ENCODE data around the gene ARMH3.

Gene ARMH3

GRCh38 chr10:101848408-101848807, 207.6 kb downstream of the ARMH3 start:
- no peak for DNase-seq

- no peak for DNase-seq
Observed at GRCh38 chr10:101845893-101846292, 210.1 kb downstream of the ARMH3 start.

GRCh38 chr10:101843032-101844021, 212.6 kb downstream of the ARMH3 start, which contains the start of gene KCNIP2:
TSS of gene KCNIP2 (minus strand) at chr10:101843800. CDS start at chr10:101843568, 232 bp downstream.
- peak; percentile 66 to 67 for DNase-seq

- DNase-seq, result no peak
Observed at GRCh38 chr10:101841826-101842225, 214.1 kb downstream of the ARMH3 start.

GRCh38 chr10:101840741-101841453, 215.1 kb downstream of the ARMH3 start:
- peak; percentile 60 to 70 for DNase-seq

GRCh38 chr10:101840102-101840684, 215.8 kb downstream of the ARMH3 start:
- no peak for DNase-seq

- DNase-seq, result peak in 1 of 2 experiments; percentile 44
Observed at GRCh38 chr10:101839416-101840063, 216.4 kb downstream of the ARMH3 start.

- DNase-seq, result no peak
Observed at GRCh38 chr10:101839002-101839401, 217.0 kb downstream of the ARMH3 start.

- DNase-seq, result no peak
Observed at GRCh38 chr10:101838416-101838970, 217.5 kb downstream of the ARMH3 start.

GRCh38 chr10:101837748-101838147, 218.2 kb downstream of the ARMH3 start:
- no peak for DNase-seq

- no peak for DNase-seq
Observed at GRCh38 chr10:101835362-101835761, 220.6 kb downstream of the ARMH3 start.

- no peak for DNase-seq
Observed at GRCh38 chr10:101834341-101834740, 221.6 kb downstream of the ARMH3 start.

- DNase-seq, result no peak
Observed at GRCh38 chr10:101833466-101833865, 222.5 kb downstream of the ARMH3 start.

GRCh38 chr10:101832325-101832771, 223.6 kb downstream of the ARMH3 start:
- no peak for DNase-seq

GRCh38 chr10:101831169-101831811, 224.7 kb downstream of the ARMH3 start:
- DNase-seq, result no peak

GRCh38 chr10:101830322-101831168, 225.4 kb downstream of the ARMH3 start:
- peak; percentile 78 to 81 for DNase-seq

- DNase-seq, result peak; percentile 39 to 64
Observed at GRCh38 chr10:101829561-101830315, 226.2 kb downstream of the ARMH3 start.

GRCh38 chr10:101828766-101829551, 227.0 kb downstream of the ARMH3 start:
- no peak for DNase-seq
